ENCODE measurements around the gene FCMR.

The FCMR gene

GRCh38 chr1:206890125-206891060 is 31.3 kb downstream of the FCMR start:
- H3K36me3 ChIP-seq (ENCODE audit: control insufficient read depth in 4 of 4, insufficient read depth in 4 of 4, low read length in 3 of 4) = no peaks in the 10 kb centered on the region
- peak; percentile 38 to 69 (median 46) for DNase-seq
- peaks cover 0 to 9% (median 2%) of the 10 kb centered on the region in 4 experiments for H3K4me1 ChIP-seq (ENCODE audit: control extremely low read depth in 1 of 4, control insufficient read depth in 4 of 4, insufficient read depth in 4 of 4, low read length in 3 of 4)
- H3K27me3 ChIP-seq (replicated peaks in 2 of 5; ENCODE audit: control insufficient read depth in 4 of 5, insufficient read depth in 5 of 5, low read length in 4 of 5) = no peaks in the 10 kb centered on the region
- peak overlapping the region in 1 of 7 experiments; percentile 4 for H3K4me3 ChIP-seq (ENCODE audit: control insufficient read depth in 1 of 7, extremely low read depth in 1 of 7, insufficient read depth in 4 of 7, low read depth in 2 of 7, low read length in 6 of 7)
- H3K27ac ChIP-seq (ENCODE audit: insufficient read depth in 1 of 2, low read depth in 1 of 2, low read length in 2 of 2, poor library complexity in 1 of 2, severe bottlenecking in 2 of 2) = no peak overlapping the region
- POLR2A ChIA-PET = no interaction called here
- CTCF ChIA-PET = interaction anchor here (0.8 to 2.8 kb wide), 4 partner anchors 10 to 23 kb away, joined by 3 to 12 read pairs (median 4); no protein-coding TSS in a partner anchor
- whole genome bisulfite sequencing (ENCODE audit: insufficient coverage) = 51% methylated on average over 12 of the region's 15 CpGs
- H3K9me3 ChIP-seq (ENCODE audit: control extremely low read depth in 1 of 5, control insufficient read depth in 4 of 5, insufficient read depth in 2 of 5, low read depth in 1 of 5, low read length in 4 of 5) = no peaks in the 10 kb centered on the region

- peaks cover 0 to 9% (median 2%) of the 10 kb centered on the region in 4 experiments for H3K4me1 ChIP-seq (ENCODE audit: control extremely low read depth in 1 of 4, control insufficient read depth in 4 of 4, insufficient read depth in 4 of 4, low read length in 3 of 4)
- no peaks in the 10 kb centered on the region for H3K27me3 ChIP-seq (replicated peaks in 2 of 5; ENCODE audit: control insufficient read depth in 4 of 5, insufficient read depth in 5 of 5, low read length in 4 of 5)
- H3K36me3 ChIP-seq (ENCODE audit: control insufficient read depth in 4 of 4, insufficient read depth in 4 of 4, low read length in 3 of 4) = no peaks in the 10 kb centered on the region
- POLR2A ChIA-PET = no interaction called here
- DNase-seq = no peak
- 93% methylated on average over 4 of the region's 4 CpGs for WGBS (ENCODE audit: insufficient coverage)
- no peak overlapping the region for H3K27ac ChIP-seq (ENCODE audit: insufficient read depth in 1 of 2, low read depth in 1 of 2, low read length in 2 of 2, poor library complexity in 1 of 2, severe bottlenecking in 2 of 2)
- CTCF ChIA-PET = interaction anchor here (1.3 to 2.3 kb wide), 3 partner anchors 10 to 223 kb away, joined by 3 to 8 read pairs (median 4); no protein-coding TSS in a partner anchor
- no peaks in the 10 kb centered on the region for H3K9me3 ChIP-seq (ENCODE audit: control extremely low read depth in 1 of 5, control insufficient read depth in 4 of 5, insufficient read depth in 2 of 5, low read depth in 1 of 5, low read length in 4 of 5)
- no peak overlapping the region for H3K4me3 ChIP-seq (ENCODE audit: control insufficient read depth in 1 of 7, extremely low read depth in 1 of 7, insufficient read depth in 4 of 7, low read depth in 2 of 7, low read length in 6 of 7)
Observed at GRCh38 chr1:206887701-206888100, 34.0 kb downstream of the FCMR start.

GRCh38 chr1:206886831-206887230 is 34.9 kb downstream of the FCMR start:
- Histone ChIP-seq H3K36me3 (ENCODE audit: control insufficient read depth in 4 of 4, insufficient read depth in 4 of 4, low read length in 3 of 4) (no peaks in the 10 kb centered on the region), H3K27me3 (replicated peaks in 2 of 5; ENCODE audit: control insufficient read depth in 4 of 5, insufficient read depth in 5 of 5, low read length in 4 of 5) (no peaks in the 10 kb centered on the region), H3K4me1 (ENCODE audit: control extremely low read depth in 1 of 4, control insufficient read depth in 4 of 4, insufficient read depth in 4 of 4, low read length in 3 of 4) (peaks cover 0 to 9% (median 2%) of the 10 kb centered on the region in 4 experiments), H3K27ac (ENCODE audit: insufficient read depth in 1 of 2, low read depth in 1 of 2, low read length in 2 of 2, poor library complexity in 1 of 2, severe bottlenecking in 2 of 2) (no peak overlapping the region), H3K9me3 (ENCODE audit: control extremely low read depth in 1 of 5, control insufficient read depth in 4 of 5, insufficient read depth in 2 of 5, low read depth in 1 of 5, low read length in 4 of 5) (peaks cover 0 to 1% (median 0%) of the 10 kb centered on the region in 5 experiments), H3K4me3 (ENCODE audit: control insufficient read depth in 1 of 7, extremely low read depth in 1 of 7, insufficient read depth in 4 of 7, low read depth in 2 of 7, low read length in 6 of 7) (no peak overlapping the region)
- 100% methylated on average over 1 of the region's 1 CpG for WGBS (ENCODE audit: insufficient coverage)
- ChIA-PET POLR2A (no interaction called here), CTCF (interaction anchor here (0.6 to 2.3 kb wide), 3 partner anchors 12 to 373 kb away, joined by 3 to 8 read pairs (median 3); no protein-coding TSS in a partner anchor)
- no peak for DNase-seq

GRCh38 chr1:206885341-206886060 is 36.2 kb downstream of the FCMR start:
- no peak overlapping the region for H3K4me3 ChIP-seq (ENCODE audit: control insufficient read depth in 1 of 7, extremely low read depth in 1 of 7, insufficient read depth in 4 of 7, low read depth in 2 of 7, low read length in 6 of 7)
- ChIA-PET CTCF (interaction anchor here (1.1 to 3.4 kb wide), 6 partner anchors 10 to 159 kb away, joined by 3 to 12 read pairs (median 4); no protein-coding TSS in a partner anchor), POLR2A (no interaction called here)
- WGBS (ENCODE audit: insufficient coverage) = 100% methylated on average over 1 of the region's 3 CpGs
- peaks cover 0 to 2% (median under 1%) of the 10 kb centered on the region in 4 experiments for H3K4me1 ChIP-seq (ENCODE audit: control extremely low read depth in 1 of 4, control insufficient read depth in 4 of 4, insufficient read depth in 4 of 4, low read length in 3 of 4)
- H3K9me3 ChIP-seq (ENCODE audit: control extremely low read depth in 1 of 5, control insufficient read depth in 4 of 5, insufficient read depth in 2 of 5, low read depth in 1 of 5, low read length in 4 of 5) = peaks cover 0 to 2% (median 0%) of the 10 kb centered on the region in 5 experiments
- DNase-seq = no peak
- H3K36me3 ChIP-seq (ENCODE audit: control insufficient read depth in 4 of 4, insufficient read depth in 4 of 4, low read length in 3 of 4) = no peaks in the 10 kb centered on the region
- no peak overlapping the region for H3K27ac ChIP-seq (ENCODE audit: insufficient read depth in 1 of 2, low read depth in 1 of 2, low read length in 2 of 2, poor library complexity in 1 of 2, severe bottlenecking in 2 of 2)
- H3K27me3 ChIP-seq (replicated peaks in 2 of 5; ENCODE audit: control insufficient read depth in 4 of 5, insufficient read depth in 5 of 5, low read length in 4 of 5) = no peaks in the 10 kb centered on the region

- 100% methylated on average over 1 of the region's 2 CpGs for WGBS (ENCODE audit: insufficient coverage)
Observed at GRCh38 chr1:206883876-206884275, 37.9 kb downstream of the FCMR start.

GRCh38 chr1:206883160-206883559 is 38.6 kb downstream of the FCMR start:
- ChIA-PET POLR2A (no interaction called here), CTCF (interaction anchor here (1.1 to 3.4 kb wide), 6 partner anchors 12 to 156 kb away, joined by 3 to 12 read pairs (median 4); partner anchors contain the start of gene IL20)
- no peak overlapping the region for H3K4me3 ChIP-seq (ENCODE audit: control insufficient read depth in 1 of 7, extremely low read depth in 1 of 7, insufficient read depth in 4 of 7, low read depth in 2 of 7, low read length in 6 of 7)
- H3K27ac ChIP-seq (ENCODE audit: insufficient read depth in 1 of 2, low read depth in 1 of 2, low read length in 2 of 2, poor library complexity in 1 of 2, severe bottlenecking in 2 of 2) = no peak overlapping the region
- H3K36me3 ChIP-seq (ENCODE audit: control insufficient read depth in 4 of 4, insufficient read depth in 4 of 4, low read length in 3 of 4) = no peaks in the 10 kb centered on the region
- H3K9me3 ChIP-seq (ENCODE audit: control extremely low read depth in 1 of 5, control insufficient read depth in 4 of 5, insufficient read depth in 2 of 5, low read depth in 1 of 5, low read length in 4 of 5) = peaks cover 2 to 9% (median 7%) of the 10 kb centered on the region in 5 experiments
- H3K27me3 ChIP-seq (replicated peaks in 2 of 5; ENCODE audit: control insufficient read depth in 4 of 5, insufficient read depth in 5 of 5, low read length in 4 of 5) = no peaks in the 10 kb centered on the region
- no peaks in the 10 kb centered on the region for H3K4me1 ChIP-seq (ENCODE audit: control extremely low read depth in 1 of 4, control insufficient read depth in 4 of 4, insufficient read depth in 4 of 4, low read length in 3 of 4)
- DNase-seq = no peak
- WGBS (ENCODE audit: insufficient coverage) = 100% methylated on average over 1 of the region's 1 CpG

More at GRCh38 chr1:206883876-206884275, 37.9 kb downstream of the FCMR start:
- no peak overlapping the region for H3K4me3 ChIP-seq (ENCODE audit: control insufficient read depth in 1 of 7, extremely low read depth in 1 of 7, insufficient read depth in 4 of 7, low read depth in 2 of 7, low read length in 6 of 7)
- no peaks in the 10 kb centered on the region for H3K36me3 ChIP-seq (ENCODE audit: control insufficient read depth in 4 of 4, insufficient read depth in 4 of 4, low read length in 3 of 4)
- H3K27ac ChIP-seq (ENCODE audit: insufficient read depth in 1 of 2, low read depth in 1 of 2, low read length in 2 of 2, poor library complexity in 1 of 2, severe bottlenecking in 2 of 2) = no peak overlapping the region
- no peaks in the 10 kb centered on the region for H3K4me1 ChIP-seq (ENCODE audit: control extremely low read depth in 1 of 4, control insufficient read depth in 4 of 4, insufficient read depth in 4 of 4, low read length in 3 of 4)
- peaks cover 0 to 5% (median 2%) of the 10 kb centered on the region in 5 experiments for H3K9me3 ChIP-seq (ENCODE audit: control extremely low read depth in 1 of 5, control insufficient read depth in 4 of 5, insufficient read depth in 2 of 5, low read depth in 1 of 5, low read length in 4 of 5)
- POLR2A ChIA-PET = no interaction called here
- CTCF ChIA-PET = interaction anchor here (1.1 to 3.4 kb wide), 7 partner anchors 12 to 157 kb away, joined by 3 to 12 read pairs (median 5); partner anchors contain the start of gene IL20
- H3K27me3 ChIP-seq (replicated peaks in 2 of 5; ENCODE audit: control insufficient read depth in 4 of 5, insufficient read depth in 5 of 5, low read length in 4 of 5) = no peaks in the 10 kb centered on the region
- no peak for DNase-seq

All from common myeloid progenitor, CD34-positive (primary cell).